ENCODE measurements around the gene SH2D2A. TPM values are rescaled to one million over a fixed set of nuclear protein-coding genes. Genes with fewer than 3 reads are reported as not detected.

The SH2D2A gene
- 0.13 TPM in 1 of 2 replicates, not detected in the other for total RNA-seq

GRCh38 chr1:156816561-156817328 is at the start of gene SH2D2A:
Gene SH2D2A, minus strand, starts transcription at chr1:156816848. Its CDS starts 140 bp downstream, at chr1:156816708.

GRCh38 chr1:156860628-156861423 is 44.2 kb upstream of the SH2D2A start, which contains the start of gene NTRK1:
Gene NTRK1, plus strand, starts transcription at chr1:156860865. Its CDS starts 70 bp downstream, at chr1:156860935.

GRCh38 chr1:156858959-156859522 is 42.4 kb upstream of the SH2D2A start, which contains the start of gene INSRR:
Gene INSRR, minus strand, starts transcription at chr1:156859117. Its CDS starts 496 bp downstream, at chr1:156858621.

GRCh38 chr1:156767101-156767878 is 49.4 kb downstream of the SH2D2A start, which contains the start of gene PRCC:
Gene PRCC, plus strand, starts transcription at chr1:156767535. Its CDS starts 237 bp downstream, at chr1:156767772.

Other genes with a start within 250 kb of the SH2D2A start
- 6.0 and 16.6 TPM in 2 replicates for gene IQGAP3, start 244.3 kb downstream of the SH2D2A start, total RNA-seq
- gene TTC24, start 237.1 kb downstream of the SH2D2A start, total RNA-seq, result not detected in 2 replicates
- 49.4 and 59.5 TPM in 2 replicates for gene NAXE, start 225.1 kb downstream of the SH2D2A start, total RNA-seq
- gene GPATCH4, start 215.4 kb downstream of the SH2D2A start, total RNA-seq, result 8.7 and 18.0 TPM in 2 replicates
- gene HAPLN2, start 197.4 kb downstream of the SH2D2A start, total RNA-seq, result not detected in 2 replicates
- gene BCAN, start 174.7 kb downstream of the SH2D2A start, total RNA-seq, result not detected in 2 replicates
- gene NES, start 139.4 kb downstream of the SH2D2A start, total RNA-seq, result 43.7 and 57.4 TPM in 2 replicates
- gene CRABP2, start 111.3 kb downstream of the SH2D2A start, total RNA-seq, result 13.8 and 24.8 TPM in 2 replicates
- gene METTL25B, start 88.4 kb downstream of the SH2D2A start, total RNA-seq, result 12.4 and 15.2 TPM in 2 replicates
- 8.9 and 10.9 TPM in 2 replicates for gene ISG20L2, start 88.1 kb downstream of the SH2D2A start, total RNA-seq
- 35.4 and 54.9 TPM in 2 replicates for gene MRPL24, start 75.8 kb downstream of the SH2D2A start, total RNA-seq
- gene HDGF, start 65.2 kb downstream of the SH2D2A start, total RNA-seq, result 125 and 164 TPM in 2 replicates
- gene PRCC, start 49.3 kb downstream of the SH2D2A start, total RNA-seq, result 15.6 and 15.8 TPM in 2 replicates
- gene INSRR, start 42.3 kb upstream of the SH2D2A start, total RNA-seq, result under 0.01 TPM in 1 of 2 replicates, not detected in the other
- 0.03 and 0.07 TPM in 2 replicates for gene NTRK1, start 44.0 kb upstream of the SH2D2A start, total RNA-seq
- 12.7 and 15.9 TPM in 2 replicates for gene PEAR1, start 76.9 kb upstream of the SH2D2A start, total RNA-seq
- 0.13 TPM in 1 of 2 replicates, not detected in the other for gene LRRC71, start 103.8 kb upstream of the SH2D2A start, total RNA-seq
- 31.7 and 33.3 TPM in 2 replicates for gene ARHGEF11, start 228.9 kb upstream of the SH2D2A start, total RNA-seq